Measurements from ENCODE around the gene POM121. TPM values are rescaled to one million over a fixed set of nuclear protein-coding genes. Genes with fewer than 3 reads are reported as not detected.
"Not testable (repeated sequence)": the region's sequence is repeated elsewhere in the genome, so short reads cannot be mapped to it uniquely, and the experiment has no call there.

POM121 gene
- total and polyA plus RNA-seq, 2 of the 8 experiments (the other 6 are each of a cell fraction or from before 2014, with no cell fraction given), result 11.5 to 57.0 TPM

DNA sequence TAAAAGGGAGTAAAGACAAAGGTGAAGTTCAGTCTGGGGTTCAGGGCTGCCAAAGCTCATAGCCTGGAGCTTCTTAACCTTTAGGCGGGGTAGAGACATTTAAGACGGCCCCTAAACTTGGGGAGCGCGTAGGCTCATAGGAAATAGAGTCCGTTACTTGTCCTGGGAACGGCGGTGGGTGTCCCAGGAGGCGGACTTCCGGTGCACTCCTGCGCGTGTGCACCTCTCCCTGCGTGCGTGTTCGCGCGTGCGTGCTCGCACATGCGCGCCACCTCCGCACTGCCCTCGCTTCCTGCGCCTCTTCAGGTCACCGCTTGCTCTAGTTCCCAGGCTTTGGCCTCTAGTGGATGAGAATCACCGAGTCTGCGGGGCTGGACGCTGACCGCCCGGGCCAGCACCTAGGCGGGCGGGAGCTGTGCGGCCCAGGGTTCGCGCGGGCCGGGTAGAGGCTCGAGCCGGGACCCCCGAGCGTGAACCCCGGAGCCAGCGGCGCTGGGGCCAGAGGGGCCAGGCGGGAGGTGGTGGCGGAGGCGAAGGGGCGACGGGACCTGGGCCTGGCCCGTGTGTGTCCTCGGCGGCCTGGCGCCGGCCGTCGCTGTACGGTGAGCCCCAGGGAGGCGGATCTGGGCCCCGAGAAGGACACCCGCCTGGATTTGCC lies 45.7 kb upstream of the POM121 start:
- H3K4me1 ChIP-seq (replicated peaks in 1 of 4; ENCODE audit: control insufficient read depth in 3 of 4, insufficient read depth in 4 of 4, low read length in 3 of 4); CTCF ChIA-PET (ENCODE audit: partially characterized antibody); H3K23ac ChIP-seq (ENCODE audit: insufficient read length); H3K23me2 ChIP-seq (ENCODE audit: low read depth, low read length); H3K27me3 ChIP-seq (replicated peaks in 1 of 4; ENCODE audit: control insufficient read depth in 3 of 4, extremely low read depth in 1 of 4, insufficient read depth in 3 of 4, low read length in 3 of 4); H3K4ac ChIP-seq (replicated peaks; ENCODE audit: insufficient read length, low read depth, low read length); H2AFZ ChIP-seq (ENCODE audit: low read length); H2BK120ac ChIP-seq (replicated peaks; ENCODE audit: low read depth, low read length); H3K18ac ChIP-seq (ENCODE audit: extremely low read depth, low read length); H2BK15ac ChIP-seq (ENCODE audit: low read length); H4K20me1 ChIP-seq (replicated peaks in 1 of 2; ENCODE audit: control insufficient read depth in 1 of 2, insufficient read depth in 2 of 2, low read length in 2 of 2); H2BK5ac ChIP-seq (ENCODE audit: low read depth, low read length); H4K91ac ChIP-seq (replicated peaks; ENCODE audit: insufficient read length, low read length); H3K14ac ChIP-seq (ENCODE audit: insufficient read length); H2BK20ac ChIP-seq (ENCODE audit: low read length); H4K8ac ChIP-seq (ENCODE audit: extremely low read depth, insufficient read depth, low read length); H3K36me3 ChIP-seq (ENCODE audit: control insufficient read depth in 2 of 4, insufficient read depth in 4 of 4, low read length in 3 of 4); H3K79me1 ChIP-seq (ENCODE audit: low read depth, low read length); H3K9ac ChIP-seq (replicated peaks in 1 of 4; ENCODE audit: extremely low read depth in 1 of 4, low read depth in 3 of 4, low read length in 3 of 4); H3K27ac ChIP-seq (ENCODE audit: low read depth, low read length); H4K5ac ChIP-seq (ENCODE audit: insufficient read length, low read depth, low read length); FAIRE-seq; H3K56ac ChIP-seq (replicated peaks; ENCODE audit: insufficient read length, low read depth, low read length); H3K79me2 ChIP-seq (ENCODE audit: control insufficient read depth in 1 of 2, insufficient read depth in 2 of 2, low read length in 2 of 2); H2BK12ac ChIP-seq (ENCODE audit: low read depth, low read length); H2AK5ac ChIP-seq (ENCODE audit: low read depth, low read length); H3K9me3 ChIP-seq (ENCODE audit: insufficient read depth in 2 of 2, low read depth in 1 of 2, low read length in 1 of 2): not testable (repeated sequence)
- POLR2A ChIA-PET (ENCODE audit: partially characterized antibody), result interaction anchor here (0.7 kb wide), 1 partner anchor 36 kb away, joined by 3 read pairs; no protein-coding TSS in a partner anchor
- peak; percentile 65 to 77 for DNase-seq (ENCODE audit: low read depth in 1 of 2, low spot score in 2 of 2)
- H3K4me3 ChIP-seq (ENCODE audit: extremely low read depth in 1 of 4, insufficient read depth in 2 of 4, low read depth in 3 of 4, low read length in 4 of 4), result peak overlapping the region; percentile 40 to 69 (median 63)
- 1% methylated on average over 31 of the region's 59 CpGs; no CpG with 5 or more reads in 1 of the 2 experiments for WGBS, 2 experiments (ENCODE audit: extremely low coverage in 1 of 2, insufficient coverage in 1 of 2, insufficient read length in 1 of 2, insufficient replicate concordance in 2 of 2, low coverage in 1 of 2, low lambda C conversion rate in 2 of 2, missing lambda C conversion rate in 1 of 2)
- peak overlapping the region; percentile 46 to 68; a peak in 2 of 4 replicates for H3K4me2 ChIP-seq (ENCODE audit: insufficient read depth in 1 of 2, low read depth in 2 of 2, low read length in 2 of 2)
- peak; percentile 59 for TF ChIP-seq CREB1 (IDR thresholded peaks at IDR 0.05)
- peak; percentile 89 for TF ChIP-seq BACH1 (IDR thresholded peaks at IDR 0.05; ENCODE audit: low read length)
- peak in 1 of 2 experiments; percentile 34; a peak in 1 of 4 replicates for TF ChIP-seq SIN3A (conservative IDR thresholded peaks at IDR 0.05 in 1 of 2, IDR thresholded peaks at IDR 0.05 in 1 of 2; ENCODE audit: low read depth in 1 of 2, low read length in 2 of 2)
- peak; percentile 62 for TF ChIP-seq NRF1 (IDR thresholded peaks at IDR 0.05; ENCODE audit: low read depth, low read length)
- peak; percentile 99 for TF ChIP-seq HDAC2 (IDR thresholded peaks at IDR 0.05; ENCODE audit: borderline replicate concordance in 1 of 2, low read depth in 2 of 2, low read length in 2 of 2)
- peak; percentile 96 for TF ChIP-seq KDM1A (IDR thresholded peaks at IDR 0.05; ENCODE audit: borderline replicate concordance, low read length)
- 0 out of 2 replicates have a peak, but pooled peaks have one; percentile 71 for TF ChIP-seq TCF12 (IDR thresholded peaks at IDR 0.05; ENCODE audit: low read depth, low read length)
- TF ChIP-seq, protein P1, sequence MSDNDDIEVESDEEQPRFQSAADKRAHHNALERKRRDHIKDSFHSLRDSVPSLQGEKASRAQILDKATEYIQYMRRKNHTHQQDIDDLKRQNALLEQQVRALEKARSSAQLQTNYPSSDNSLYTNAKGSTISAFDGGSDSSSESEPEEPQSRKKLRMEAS (IDR thresholded peaks at IDR 0.05), result peak; percentile 66
- peak; percentile 30; the same call in 1 of the 2 replicates for TF ChIP-seq PHF8 (conservative IDR thresholded peaks at IDR 0.05; ENCODE audit: low read depth, low read length)

Measured in H1 (cell line).